ENCODE data around the gene OR2L3.

GRCh38 chr1:248111157-248111556 lies 64.5 kb downstream of the OR2L3 start:
- TF ChIP-seq POLR2A (IDR thresholded peaks at IDR 0.05) = no peak
- TF ChIP-seq, protein P1, sequence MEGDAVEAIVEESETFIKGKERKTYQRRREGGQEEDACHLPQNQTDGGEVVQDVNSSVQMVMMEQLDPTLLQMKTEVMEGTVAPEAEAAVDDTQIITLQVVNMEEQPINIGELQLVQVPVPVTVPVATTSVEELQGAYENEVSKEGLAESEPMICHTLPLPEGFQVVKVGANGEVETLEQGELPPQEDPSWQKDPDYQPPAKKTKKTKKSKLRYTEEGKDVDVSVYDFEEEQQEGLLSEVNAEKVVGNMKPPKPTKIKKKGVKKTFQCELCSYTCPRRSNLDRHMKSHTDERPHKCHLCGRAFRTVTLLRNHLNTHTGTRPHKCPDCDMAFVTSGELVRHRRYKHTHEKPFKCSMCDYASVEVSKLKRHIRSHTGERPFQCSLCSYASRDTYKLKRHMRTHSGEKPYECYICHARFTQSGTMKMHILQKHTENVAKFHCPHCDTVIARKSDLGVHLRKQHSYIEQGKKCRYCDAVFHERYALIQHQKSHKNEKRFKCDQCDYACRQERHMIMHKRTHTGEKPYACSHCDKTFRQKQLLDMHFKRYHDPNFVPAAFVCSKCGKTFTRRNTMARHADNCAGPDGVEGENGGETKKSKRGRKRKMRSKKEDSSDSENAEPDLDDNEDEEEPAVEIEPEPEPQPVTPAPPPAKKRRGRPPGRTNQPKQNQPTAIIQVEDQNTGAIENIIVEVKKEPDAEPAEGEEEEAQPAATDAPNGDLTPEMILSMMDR (IDR thresholded peaks at IDR 0.05) = no peak

All from adrenal gland (tissue), 5 donors.